Posterior cingulate gyrus (tissue), 11 donors: Measurements from ENCODE around the gene PRIM1.
"Not testable (repeated sequence)": the region's sequence is repeated elsewhere in the genome, so short reads cannot be mapped to it uniquely, and the experiment has no call there.

Experiments used
- DNase-seq, 10 donors: peaks; one replicate each; pipeline versions ENCODE4 v3.0.0 to v3.0.0-alpha.2; 2020 to 2021; ENCODE audit warnings: mixed read lengths in 3 of 10
- intact Hi-C: fragments of 100-400 bp; cut with DNase I; formaldehyde crosslinking; loops from one replicate; pipeline ENCODE4 v1.15.1; 2023

The PRIM1 gene

DNA sequence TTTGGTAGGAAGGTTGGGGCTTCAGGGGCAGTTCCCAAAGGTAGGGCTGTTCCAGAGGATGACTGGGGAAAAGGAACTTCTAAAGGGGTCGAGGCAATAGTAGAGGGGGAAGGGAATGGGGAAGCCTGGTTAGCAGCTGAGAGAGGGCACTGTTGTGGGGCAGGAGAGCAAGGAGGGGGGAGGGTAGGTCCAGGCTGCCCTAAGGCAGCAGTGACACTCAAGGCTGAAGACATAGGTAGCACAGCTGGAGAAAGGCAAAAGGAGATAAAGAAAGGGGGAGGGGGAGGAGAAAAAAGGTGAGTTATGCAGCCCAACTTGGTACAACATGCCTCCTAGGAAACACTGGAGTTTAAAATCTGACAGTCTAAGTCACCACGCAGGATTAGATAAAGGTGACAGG, 30.9 kb downstream of the PRIM1 start:
- intact Hi-C loops = no loop called here
- no peak for DNase-seq

DNA sequence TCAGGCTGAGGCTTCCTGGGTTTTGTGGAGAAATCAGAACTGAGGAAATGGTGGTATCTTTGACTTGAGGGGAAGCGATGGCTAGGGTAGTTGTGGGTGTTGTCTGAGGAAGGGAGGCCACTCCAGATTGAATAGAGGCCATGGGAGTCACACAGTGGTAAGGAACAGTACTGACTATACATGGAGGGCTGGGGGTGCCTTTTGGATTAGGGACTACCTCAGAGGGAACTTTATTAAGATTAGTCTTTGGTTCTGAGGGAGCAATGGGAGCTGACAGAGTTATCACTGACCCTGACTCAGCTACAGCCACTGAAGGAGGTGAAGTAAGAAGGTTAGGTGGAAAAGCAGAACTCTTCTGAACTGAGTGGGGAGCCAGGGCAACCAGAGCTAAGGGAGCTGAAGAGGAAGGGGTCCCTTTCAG, 31.4 kb downstream of the PRIM1 start:
- DNase-seq = no peak
- intact Hi-C loops = no loop called here

DNA sequence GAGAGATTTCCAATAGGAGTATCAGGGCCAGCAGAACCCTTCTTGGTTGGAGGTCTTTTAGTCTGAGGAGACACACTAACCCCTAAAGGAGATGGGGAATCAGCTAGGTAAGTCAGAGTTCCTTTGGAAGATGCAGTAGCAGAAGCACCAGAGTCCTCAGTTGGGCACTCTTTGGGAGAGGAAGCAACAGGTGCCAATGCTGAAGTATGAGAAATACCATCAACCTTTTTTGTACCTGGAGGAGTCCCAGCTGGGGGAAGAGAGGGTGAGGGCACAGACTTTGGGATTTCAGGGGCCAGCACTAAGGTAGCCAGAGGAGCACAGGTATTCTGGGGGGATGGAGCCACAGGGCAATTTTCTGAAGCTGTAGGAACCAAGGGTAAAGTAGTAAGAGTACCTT, 33.1 kb downstream of the PRIM1 start:
- no peak for DNase-seq
- intact Hi-C loops = no loop called here

DNA sequence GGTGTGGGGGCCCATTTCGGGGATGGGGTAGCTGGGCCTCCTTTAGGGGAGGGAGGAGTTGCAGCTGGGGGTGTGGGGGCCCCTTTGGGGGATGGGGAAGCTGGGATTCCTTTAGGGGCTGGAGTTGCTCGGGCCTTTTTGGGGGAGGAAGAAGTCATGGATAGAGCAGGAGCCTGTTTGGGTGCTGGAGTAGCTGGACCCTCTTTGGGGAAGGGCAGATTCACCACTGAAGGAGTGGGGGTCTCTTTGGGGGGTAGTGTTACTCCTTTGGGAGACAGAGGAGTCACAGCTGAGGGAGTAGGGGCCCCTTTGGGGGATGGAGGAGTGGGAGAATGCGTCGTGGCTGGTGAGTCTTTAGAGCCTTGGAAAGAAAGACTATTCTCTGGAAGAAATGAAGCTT, 33.5 kb downstream of the PRIM1 start:
- intact Hi-C loops = no loop called here
- no peak for DNase-seq

DNA sequence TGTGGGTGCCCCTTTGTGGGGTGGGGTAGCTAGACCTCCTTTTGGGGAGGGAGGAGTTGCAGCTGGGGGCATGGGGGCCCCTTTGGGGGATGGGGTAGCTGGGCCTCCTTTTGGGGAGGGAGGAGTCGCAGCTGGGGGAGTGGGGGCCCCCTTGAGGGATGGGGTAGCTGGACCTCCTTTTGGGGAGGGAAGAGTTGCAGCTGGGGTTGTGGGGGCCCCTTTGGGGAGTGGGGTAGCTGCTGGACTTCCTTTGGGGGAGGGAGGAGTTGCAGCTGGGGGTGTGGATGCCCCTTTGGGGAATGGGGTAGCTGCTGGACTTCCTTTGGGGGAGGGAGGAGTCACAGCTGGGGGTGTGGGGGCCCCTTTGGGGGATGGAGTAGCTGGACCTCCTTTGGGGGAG, 34.0 kb downstream of the PRIM1 start:
- DNase-seq = no peak
- intact Hi-C loops = no loop called here

DNA sequence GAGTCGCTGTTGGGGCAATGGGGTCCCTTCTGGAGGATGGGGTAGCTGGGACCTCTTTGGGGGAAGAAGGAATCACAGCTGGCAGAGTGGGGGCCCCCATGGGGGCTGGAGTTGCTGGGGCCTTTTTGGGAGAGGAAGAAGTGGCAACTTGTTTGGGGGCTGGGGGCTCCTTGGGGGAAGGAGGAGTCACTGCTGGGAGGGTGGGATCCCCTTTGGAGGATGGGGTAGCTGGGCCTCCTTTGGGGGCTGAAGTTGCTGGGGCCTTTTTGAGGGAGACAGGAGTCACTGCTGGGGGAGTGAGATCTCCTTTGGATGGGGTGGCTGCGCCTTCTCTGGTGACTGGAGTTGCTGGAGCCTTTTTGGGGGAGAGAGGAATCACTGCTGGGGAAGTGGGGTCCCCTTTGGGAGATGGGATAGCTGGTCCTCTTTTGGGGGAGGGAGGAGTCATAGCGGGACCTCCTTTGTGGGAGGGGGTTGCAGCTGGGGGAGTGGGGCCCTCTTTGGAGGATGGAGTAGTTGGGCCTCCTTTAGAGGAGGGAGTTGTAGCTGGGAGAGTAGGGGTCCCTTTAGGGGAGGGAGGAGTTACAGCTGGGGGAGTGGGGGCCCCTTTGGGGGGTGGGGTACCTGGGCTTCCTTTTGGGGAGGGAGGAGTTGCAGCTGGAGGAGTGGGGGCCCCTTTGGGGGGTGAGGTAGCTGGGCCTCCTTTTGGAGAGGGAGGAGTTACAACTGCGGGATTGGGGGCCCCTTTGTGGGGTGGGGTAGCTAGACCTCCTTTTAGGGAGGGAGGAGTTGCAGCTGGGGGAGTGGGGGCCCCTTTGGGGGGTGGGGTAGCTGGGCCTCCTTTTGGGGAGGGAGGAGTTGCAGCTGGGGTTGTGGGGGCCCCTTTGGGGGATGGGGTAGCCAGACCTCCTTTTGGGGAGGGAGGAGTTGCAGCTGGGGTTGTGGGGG, 34.9 kb downstream of the PRIM1 start:
- DNase-seq = no peak
- intact Hi-C loops = no loop called here

DNA sequence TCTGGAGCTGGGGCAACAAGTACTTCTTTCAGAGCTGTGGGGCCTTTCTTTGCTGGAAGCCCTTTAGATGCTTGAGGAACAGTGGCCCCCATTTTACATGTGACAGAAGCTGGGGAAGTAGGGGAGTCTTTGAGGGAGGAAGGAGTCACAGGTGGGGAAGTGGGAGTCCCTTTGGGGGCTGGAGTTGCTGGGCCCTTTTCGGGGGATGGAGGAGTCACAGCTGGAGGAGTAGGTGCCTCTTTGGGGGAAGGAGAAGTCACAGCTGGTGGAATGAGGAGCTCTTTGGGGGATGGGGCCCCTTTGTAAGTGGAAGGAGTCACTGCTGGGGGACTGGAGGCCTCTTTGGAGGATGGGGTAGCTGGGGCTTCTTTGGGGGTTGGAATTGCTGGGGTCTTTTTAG, 35.7 kb downstream of the PRIM1 start:
- intact Hi-C loops = no loop called here
- peak in 1 of 10 donors; percentile 22 for DNase-seq

DNA sequence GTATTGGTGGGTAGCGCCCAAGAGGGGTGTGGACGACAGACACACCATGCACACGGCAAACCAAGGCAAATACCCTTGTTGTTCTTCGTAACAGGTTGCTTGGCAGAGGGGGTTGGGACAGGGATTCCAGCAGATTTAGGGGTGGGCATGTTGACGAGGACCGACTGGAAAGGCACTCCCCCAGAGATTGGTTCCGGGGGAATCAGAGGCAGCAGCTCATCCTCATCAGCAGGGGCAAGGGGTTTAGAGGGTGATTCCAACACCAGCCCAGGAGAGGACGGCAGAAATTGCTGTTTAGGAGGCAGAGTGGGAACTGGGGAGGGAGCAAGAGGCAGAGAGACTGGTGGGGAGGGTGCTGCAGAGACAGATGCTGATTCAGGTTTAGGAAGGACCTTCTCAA, 36.3 kb downstream of the PRIM1 start:
- peak in 1 of 10 donors; percentile 46 for DNase-seq
- intact Hi-C loops = no loop called here

DNA sequence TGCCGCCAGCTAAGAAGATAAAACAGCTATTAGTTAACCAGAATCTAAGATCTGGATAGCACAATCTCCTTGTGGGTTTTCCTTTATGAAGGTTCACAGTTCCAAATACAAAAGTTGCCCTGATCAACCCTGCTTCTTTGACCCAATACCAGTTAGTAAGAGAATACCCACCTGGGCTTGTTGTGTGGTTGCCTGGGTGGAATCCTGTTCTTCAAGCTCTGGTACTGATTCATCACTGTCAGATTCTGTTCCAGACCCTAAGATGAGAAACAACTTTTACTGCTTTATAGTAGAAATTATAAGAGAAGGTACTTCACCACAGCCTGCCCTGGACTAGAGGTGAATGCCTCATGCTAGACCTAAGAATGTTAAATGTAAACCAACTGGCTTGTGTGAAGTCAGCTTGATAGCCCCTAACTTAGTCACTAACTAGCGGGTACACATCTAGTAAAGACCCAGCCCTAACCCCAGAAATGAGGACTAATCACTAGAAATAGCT, 37.6 kb downstream of the PRIM1 start:
- peak in 1 of 10 donors; percentile 9 for DNase-seq
- intact Hi-C loops = no loop called here

- no peak for DNase-seq
- intact Hi-C loops = no loop called here
These were observed 38.8 kb downstream of the PRIM1 start for GRCh38 chr12:56713345-56713744.

GRCh38 chr12:56709759-56710376, 42.3 kb downstream of the PRIM1 start:
- no peak for DNase-seq
- intact Hi-C loops = no loop called here

GRCh38 chr12:56704522-56704921, 47.6 kb downstream of the PRIM1 start:
- DNase-seq = peak in 1 of 10 donors; percentile 8
- intact Hi-C loops = not testable (repeated sequence)

GRCh38 chr12:56699020-56699661, 53.0 kb downstream of the PRIM1 start:
- intact Hi-C loops = no loop called here
- DNase-seq = no peak

- no peak for DNase-seq
- intact Hi-C loops = no loop called here
These were observed 56.6 kb downstream of the PRIM1 start for GRCh38 chr12:56695327-56696101.

DNA sequence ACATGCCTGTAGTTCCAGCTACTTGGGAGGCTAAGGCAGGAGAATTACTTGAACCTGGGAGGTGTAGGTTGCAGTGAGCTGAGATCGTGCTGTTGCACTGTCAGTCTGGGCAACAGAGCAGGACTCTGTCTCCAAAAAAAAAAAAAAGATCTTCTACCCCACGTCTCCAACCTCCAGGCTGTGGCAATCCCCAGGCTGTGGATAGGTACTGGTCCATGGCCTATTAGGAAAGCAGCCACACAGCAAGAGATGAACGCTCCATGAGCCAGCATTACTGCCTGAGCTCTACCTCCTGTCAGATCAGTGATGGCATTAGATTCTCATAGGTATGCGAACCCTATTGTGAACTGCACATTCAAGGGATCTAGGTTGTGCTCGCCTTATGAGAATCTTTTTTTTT, 58.0 kb downstream of the PRIM1 start:
- intact Hi-C loops = no loop called here
- DNase-seq = no peak

- no peak for DNase-seq
- intact Hi-C loops = loop anchor here (1.0 to 2.0 kb wide), 2 partner anchors 37 to 52 kb away; partner anchors contain the start of gene NACA
These were observed 63.3 kb downstream of the PRIM1 start for GRCh38 chr12:56688846-56689109.

DNA sequence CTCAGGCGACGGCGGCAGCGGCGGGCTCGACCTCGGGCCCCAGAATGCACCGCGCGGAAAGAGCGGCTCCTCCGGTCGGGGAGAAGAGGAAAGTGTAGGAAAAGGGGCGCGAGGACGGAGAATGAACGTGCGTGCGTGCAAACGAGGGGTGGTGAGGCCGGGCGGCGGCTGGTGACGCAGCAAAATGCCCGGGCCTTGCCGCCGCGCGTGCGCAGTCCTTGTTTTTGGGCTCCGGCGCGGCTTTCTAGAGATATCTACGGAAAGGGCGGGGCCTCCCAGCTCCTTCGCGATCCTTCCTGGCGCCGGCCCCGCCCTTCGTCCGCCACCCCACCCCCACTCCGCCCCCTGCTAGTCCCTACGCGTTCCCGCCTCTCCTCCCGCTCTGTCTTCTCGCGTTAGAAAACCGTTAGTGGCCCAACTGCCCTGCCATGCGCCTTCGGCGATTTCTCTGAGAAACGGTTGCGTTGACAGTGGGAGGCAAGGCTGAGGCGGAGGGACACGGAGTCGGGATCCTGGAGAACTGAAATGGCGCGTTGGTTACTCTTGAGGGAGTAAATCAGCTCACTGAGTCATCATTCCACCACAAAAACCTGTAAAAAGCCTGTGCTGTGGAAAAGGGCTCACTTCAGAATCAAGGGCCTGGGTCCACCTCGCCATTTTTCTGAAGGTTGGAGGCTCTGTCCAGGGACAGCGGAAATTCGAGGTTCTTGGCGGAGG, 63.8 kb downstream of the PRIM1 start, which contains the start of gene PTGES3:
PTGES3 (minus strand) TSS at position 156 of the 717 bp plus-strand sequence. CDS start 285 bp downstream, outside the sequence.
- intact Hi-C loops = loop anchor here (1.0 to 2.0 kb wide), 2 partner anchors 37 to 51 kb away; partner anchors contain the start of gene NACA
- DNase-seq = peak; percentile 87 to 99 (median 92)

- intact Hi-C loops = loop anchor here (1.0 to 2.0 kb wide), 2 partner anchors 38 to 51 kb away; partner anchors contain the start of gene NACA
- DNase-seq = peak in 9 of 10 donors; percentile 20 to 91 (median 46)
These were observed 64.6 kb downstream of the PRIM1 start for GRCh38 chr12:56687223-56688128.
